Measurements from ENCODE around the gene CXCR5.

The CXCR5 gene

DNA sequence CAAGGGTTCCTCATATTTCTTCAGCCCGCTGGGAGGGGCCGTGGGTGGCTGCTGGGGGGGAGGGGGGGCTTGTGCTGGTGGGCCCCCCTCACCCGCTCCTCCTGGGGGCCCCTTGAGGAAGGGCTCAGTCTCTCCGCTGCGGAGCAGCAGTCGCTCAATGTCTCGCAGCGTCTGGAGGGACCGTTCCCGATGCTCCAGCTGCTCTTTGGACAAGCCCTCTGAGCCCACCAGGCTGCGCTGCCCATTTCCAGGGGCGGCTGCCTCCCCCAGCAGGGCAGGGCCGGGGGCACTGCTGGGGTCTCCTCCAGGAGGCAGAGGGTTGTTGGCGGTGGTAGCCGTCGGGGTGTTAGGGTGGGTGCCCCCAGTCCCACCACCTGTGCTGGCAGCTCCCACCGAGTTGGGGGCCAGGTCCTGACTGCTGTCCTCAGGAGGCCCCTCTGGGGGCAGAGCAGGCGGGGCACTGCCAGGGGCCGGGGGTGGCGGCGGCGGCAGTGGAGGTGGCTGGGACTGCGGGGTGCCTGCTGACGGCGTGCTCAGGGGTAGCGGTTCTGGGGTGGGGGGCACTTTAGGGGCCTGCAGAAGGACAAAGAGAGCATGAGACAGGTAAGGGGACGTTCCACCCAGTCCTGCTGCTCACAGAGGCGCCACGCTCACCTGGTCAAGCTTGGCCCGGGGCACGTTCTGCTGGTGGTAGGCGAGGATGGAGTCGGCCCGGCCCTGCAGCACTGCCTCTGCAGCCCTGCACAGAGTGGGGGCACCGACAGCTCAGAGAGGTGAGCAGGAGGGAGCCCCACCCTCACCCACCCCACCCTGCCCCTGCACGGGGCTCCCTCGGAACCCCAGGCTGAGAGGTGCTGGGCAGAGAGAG, 18.9 kb downstream of the CXCR5 start:
- H3K4me3 ChIP-seq (ENCODE audit: low read depth, low read length) = no peak overlapping the region
- TF ChIP-seq, protein P1, sequence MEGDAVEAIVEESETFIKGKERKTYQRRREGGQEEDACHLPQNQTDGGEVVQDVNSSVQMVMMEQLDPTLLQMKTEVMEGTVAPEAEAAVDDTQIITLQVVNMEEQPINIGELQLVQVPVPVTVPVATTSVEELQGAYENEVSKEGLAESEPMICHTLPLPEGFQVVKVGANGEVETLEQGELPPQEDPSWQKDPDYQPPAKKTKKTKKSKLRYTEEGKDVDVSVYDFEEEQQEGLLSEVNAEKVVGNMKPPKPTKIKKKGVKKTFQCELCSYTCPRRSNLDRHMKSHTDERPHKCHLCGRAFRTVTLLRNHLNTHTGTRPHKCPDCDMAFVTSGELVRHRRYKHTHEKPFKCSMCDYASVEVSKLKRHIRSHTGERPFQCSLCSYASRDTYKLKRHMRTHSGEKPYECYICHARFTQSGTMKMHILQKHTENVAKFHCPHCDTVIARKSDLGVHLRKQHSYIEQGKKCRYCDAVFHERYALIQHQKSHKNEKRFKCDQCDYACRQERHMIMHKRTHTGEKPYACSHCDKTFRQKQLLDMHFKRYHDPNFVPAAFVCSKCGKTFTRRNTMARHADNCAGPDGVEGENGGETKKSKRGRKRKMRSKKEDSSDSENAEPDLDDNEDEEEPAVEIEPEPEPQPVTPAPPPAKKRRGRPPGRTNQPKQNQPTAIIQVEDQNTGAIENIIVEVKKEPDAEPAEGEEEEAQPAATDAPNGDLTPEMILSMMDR (IDR thresholded peaks at IDR 0.05; ENCODE audit: borderline replicate concordance, insufficient read depth, low read depth, low read length) = no peak

DNA sequence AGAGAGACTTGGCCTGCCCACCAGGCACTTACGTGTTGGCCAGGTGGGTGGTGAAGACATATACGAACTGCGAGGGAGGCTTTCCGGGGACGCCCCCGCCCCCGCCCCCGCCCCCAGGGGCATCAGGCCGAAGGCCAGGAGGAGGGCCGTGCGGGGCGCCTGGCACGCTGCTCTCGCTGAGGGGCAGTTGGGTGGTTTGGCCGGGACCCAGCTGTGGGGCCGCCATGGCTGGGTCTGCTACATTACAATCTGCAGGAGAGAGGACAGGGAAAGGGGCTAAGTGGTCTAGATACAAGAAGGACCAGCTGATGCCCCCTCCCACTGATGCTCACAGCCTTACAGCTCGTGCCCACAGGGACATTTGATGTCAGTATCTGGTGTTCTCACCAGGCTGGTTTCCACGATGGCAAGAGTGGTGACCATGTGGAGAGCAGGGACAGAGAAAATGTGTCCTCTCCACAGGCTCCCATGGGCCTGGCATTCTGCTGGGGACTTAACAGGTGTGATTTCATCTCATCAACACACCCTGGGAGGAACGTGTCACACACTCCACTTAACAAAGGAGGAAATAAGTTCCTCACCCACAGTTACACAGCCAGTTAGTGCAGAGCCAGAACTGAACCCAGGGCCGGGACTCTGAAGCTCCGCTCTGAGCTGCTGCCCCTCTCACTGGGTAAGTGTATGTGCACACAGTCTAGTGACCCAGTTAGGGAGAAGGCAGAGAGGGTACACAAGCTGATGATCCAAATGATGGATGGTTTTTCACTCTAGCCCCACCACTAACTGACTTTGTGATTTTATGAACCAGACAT, 19.7 kb downstream of the CXCR5 start:
- TF ChIP-seq, protein P1 (IDR thresholded peaks at IDR 0.05; ENCODE audit: borderline replicate concordance, insufficient read depth, low read depth, low read length) = no peak
- no peak overlapping the region for H3K4me3 ChIP-seq (ENCODE audit: low read depth, low read length)

DNA sequence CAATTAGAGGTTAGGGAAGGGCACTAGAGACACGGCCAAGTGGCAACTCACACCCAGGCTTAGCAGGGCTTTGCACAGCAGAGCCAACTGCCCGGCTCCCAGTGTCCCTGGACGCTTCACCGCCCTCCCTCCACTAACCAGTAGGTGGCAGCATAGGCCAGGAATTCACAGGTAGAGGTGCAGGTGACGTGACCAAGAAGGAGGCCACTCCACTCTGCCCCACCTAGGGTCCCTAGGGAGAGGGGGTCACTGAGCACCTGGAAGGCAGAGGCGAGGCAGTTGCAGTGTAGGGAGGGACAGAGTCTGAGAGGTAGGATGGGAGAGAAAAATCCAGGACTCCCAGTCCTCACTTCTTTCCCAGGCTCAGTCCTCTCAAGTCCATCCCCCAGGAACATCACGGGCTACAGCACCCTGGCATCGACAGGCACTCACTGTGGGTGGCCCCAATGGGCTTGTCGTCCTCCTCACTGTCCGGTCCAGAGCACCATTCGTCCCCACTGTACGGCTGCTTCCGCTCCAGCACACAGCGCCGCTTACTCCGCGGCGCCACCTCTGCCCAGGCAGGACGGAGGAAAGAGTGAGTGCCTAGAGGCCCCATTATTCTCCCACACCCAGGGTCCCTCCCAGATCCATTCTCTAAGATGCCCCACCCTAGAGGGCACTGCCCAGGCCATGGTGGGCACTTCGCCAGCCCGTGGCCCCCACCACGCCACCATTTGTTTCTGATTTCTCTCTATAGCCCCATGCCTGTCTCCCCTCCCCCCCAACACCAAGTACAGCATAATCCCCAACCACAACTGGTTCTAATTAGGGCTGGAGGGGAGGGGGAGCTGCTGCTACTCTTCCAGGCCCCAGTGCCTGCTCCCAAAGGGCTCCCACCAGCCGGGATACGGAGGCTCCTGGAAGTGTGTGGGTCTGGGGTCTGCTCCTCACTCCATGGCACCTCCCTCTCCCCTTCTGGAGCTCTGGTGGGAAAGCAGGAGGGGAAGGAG, 23.7 kb downstream of the CXCR5 start:
- TF ChIP-seq, protein P1 (IDR thresholded peaks at IDR 0.05; ENCODE audit: borderline replicate concordance, insufficient read depth, low read depth, low read length) = peak; percentile 88
- no peak overlapping the region for H3K4me3 ChIP-seq (ENCODE audit: low read depth, low read length)

DNA sequence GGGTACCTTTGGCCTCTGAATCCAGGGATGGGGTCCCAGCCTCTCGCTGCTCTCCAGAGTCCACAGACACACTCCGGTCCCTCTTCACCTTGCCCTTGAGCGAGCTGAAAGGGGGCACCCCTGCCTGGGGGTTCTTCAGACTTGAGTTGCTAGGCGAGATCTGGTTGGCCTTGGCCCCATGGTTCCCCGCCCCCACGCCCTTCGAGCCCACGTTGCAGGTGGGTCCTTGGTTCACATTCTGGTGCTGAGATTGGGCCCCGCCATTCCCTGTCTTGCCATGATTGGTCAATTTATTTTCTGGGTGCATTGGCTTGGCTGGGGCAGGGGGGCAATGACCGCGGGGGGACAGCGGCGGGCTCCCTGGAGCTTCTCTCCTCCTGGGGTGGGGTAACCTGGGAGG, 24.6 kb downstream of the CXCR5 start:
- no peak overlapping the region for H3K4me3 ChIP-seq (ENCODE audit: low read depth, low read length)
- TF ChIP-seq, protein P1 (IDR thresholded peaks at IDR 0.05; ENCODE audit: borderline replicate concordance, insufficient read depth, low read depth, low read length) = no peak

DNA sequence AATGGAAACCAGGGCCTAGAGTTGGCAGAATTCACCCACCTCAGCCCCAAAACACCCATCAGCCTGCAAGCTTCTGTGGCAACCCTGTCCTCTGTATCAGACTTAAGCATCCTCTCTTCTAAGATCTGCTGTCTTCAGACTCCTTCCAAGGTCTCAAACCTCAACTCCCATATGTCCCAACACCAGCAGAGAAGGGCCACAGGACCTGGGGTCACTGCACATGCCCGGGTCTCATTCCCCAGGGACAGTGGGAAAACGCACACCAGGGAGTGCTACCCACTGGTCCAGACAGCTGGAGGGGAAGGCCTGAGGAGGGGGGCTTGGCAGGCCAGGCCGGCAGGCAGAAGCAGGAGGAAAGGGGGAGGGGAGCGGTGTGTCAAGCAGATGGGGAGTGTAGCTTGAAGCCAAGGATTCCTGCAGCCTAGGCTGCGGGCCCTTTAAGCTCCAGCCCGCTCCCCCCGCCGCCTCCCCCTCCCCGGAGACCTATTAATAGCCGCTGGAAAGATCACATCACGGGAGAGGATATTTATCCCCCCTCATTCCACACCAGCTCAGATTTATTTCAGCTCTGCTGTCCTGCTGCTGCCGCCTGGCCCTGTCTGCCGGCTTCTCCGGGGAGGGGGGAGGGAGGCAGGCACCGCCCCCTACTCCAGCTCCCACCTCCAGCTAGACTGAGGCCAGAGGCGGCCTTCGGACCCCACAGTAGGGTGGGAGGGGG, 25.4 kb downstream of the CXCR5 start:
- no peak overlapping the region for H3K4me3 ChIP-seq (ENCODE audit: low read depth, low read length)
- TF ChIP-seq, protein P1 (IDR thresholded peaks at IDR 0.05; ENCODE audit: borderline replicate concordance, insufficient read depth, low read depth, low read length) = no peak

All from GM12875 (cell line).